HuH-7 (cell line): ENCODE measurements around the gene SGMS1.
"Not testable (repeated sequence)": the region's sequence is repeated elsewhere in the genome, so short reads cannot be mapped to it uniquely, and the experiment has no call there.

ENCODE experiments used
- DNase-seq: peaks from one replicate; pipeline ENCODE4 v3.0.0; 2011; ENCODE audit warnings: low spot score

Gene SGMS1

DNA sequence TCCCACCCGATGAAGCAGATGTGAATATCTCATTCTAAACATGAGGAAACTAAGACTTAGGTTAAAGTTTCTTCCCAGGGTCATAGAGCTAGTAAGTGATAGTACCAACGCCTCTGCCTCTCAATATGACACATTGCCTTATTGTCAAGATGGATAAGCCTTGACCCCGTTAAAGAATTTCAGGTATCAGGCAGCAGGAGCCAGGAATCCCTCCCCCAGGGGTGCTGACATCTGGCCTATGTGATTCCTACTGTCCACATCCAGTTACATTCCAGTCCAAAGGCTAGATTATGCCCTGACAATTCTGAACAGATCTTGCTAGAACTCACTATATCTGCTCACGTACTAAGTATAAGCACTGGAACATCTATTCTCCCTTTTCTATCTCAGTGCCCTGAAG, 314.4 kb downstream of the SGMS1 start:
- no peak for DNase-seq

DNA sequence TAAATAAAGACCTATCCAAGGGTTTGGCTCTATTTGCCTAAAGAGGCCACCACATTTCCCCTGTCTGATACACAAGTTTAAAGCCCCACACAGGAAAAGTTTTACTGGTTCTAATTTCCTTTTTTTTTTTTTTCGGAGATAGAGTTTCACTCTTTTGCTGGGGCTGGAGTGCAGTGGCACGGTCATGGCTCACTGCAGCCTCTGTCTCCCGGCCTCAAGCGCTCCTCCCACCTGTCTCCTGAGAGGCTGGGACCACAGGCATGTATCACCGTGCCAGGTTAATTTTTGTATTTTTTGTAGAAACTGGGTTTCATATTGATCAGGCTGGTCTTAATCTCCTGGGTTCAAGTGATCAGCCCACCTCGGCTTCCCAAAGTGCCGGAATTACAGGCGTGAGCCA, 319.1 kb downstream of the SGMS1 start:
- DNase-seq: no peak

DNA sequence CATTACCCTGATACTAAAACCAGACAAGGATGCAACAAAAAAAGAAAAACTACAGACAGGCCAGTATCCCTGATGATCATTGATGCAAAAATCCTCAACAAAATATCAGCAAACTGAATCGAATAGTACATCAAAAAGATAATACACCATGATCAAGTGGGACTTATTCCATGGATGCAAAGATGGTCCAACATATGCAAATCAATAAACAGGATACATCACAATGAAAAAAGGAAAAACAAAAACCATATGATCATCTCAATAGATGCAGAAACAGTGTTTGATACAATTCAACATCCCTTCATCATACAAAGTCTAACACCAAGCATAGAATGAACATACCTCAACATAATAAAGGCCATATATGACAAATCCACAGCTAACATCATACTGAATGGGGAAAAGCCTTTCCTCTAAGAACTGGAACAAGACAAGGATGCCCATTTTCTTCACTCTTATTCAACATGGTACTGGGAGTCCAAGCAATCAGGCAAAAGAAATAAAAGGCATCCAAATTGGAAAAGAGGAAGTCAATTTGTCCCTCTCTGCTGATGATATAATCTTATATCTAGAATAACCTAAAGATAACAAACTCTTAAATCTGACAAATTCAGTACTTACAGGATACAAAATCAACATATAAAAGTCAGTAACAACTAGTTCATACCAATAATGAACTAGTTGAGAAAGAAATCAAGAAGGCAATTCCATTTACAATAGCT, 323.6 kb downstream of the SGMS1 start:
- DNase-seq: no peak

DNA sequence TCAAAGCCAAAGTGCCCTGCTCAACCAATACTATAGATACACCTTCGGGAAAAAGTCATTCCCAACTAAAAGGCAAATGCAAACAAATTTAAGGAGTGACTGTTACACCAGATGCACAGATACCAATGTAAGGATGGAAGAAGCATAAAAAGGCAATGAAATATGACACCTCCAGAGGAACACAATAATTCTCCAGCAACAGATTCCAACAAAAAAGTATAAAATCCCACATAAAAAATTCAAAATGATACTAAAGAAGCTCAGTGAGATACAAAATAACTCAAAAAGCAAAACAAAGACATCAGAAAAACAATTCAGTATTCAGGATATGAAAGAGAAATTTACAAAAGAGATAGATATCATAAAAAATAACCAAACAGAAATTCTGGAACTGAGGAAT, 328.4 kb downstream of the SGMS1 start:
- no peak for DNase-seq

DNA sequence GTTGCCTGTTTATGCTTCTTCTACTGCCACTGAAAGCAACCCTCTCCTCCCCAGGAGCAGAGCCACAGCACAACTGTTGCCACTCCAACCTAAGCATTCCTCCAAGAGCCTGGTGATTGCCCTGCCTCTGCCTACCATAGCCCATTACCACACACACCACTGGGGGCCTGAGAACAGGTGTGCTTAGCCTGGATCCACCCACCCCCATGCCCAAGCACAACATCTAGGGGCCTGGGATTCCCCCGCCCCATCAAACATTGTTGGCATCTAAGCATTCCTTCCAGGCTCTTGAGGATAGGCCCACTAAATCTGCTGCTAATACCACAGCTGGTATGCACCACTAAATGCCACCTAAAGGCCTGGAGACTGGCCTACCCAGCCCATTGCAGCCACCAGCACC, 329.2 kb downstream of the SGMS1 start:
- DNase-seq: no peak

DNA sequence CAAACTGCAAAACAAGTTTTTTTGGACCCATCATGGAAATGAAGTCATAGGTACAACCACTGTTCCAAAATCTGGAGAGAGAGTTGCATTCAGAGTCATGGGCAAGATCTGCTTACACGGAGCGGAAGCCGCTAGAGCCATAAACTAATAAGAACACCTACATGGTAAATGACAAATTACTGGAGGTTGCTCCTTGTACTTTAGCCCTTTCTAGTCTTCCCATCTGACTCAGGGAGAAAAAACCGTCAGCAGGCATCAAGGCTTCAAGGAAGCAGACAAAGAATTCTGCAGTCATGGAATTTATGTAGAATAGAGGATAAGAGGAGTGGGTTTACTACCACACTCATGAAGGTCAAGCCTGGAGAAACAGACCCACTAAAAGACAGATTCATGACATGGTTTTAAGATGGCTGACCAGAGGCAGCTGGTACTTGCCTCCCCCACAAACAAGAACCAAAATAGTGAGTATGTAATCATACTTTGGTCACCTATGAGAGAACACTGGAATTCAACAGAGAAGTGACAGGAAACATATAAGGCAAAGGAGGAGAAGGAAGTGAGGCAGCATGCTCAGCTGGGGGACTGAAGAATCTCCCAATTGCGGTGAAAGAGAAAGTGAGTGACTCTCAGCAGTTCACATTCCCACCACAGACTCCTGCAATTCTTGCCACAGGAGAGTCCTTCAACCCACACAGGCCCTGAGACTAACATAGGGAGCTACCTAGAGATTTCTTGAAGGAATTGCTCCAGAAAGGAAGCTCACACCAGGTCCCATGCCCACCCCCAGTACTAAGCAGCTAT, 330.0 kb downstream of the SGMS1 start:
- no peak for DNase-seq

DNA sequence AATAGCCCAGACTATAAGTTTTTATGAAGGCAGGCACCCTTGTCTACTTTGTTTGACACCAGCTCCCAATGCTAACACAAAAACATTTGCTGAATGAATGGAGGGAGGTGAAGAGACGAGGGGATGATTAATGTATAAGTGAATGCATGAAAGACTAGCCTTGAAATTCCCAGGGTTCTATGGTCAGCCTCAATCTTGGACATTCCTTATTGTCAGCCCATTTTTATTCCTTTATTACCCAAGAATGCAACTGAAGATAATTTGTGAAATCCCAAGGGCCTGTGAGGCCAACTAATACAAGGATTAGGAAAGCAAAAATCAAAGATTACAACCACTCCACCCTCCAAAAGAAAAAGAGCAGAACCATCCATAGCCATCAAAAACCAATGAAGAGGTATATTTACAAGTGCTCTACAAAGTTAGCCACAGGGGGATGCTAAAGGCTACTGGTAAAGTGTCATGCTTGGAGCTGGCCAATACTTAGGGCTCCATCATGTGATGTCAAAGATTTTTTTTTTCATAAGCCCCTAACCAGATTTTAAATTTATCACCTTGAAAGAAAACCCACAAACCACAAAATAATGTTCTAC, 332.4 kb downstream of the SGMS1 start:
- DNase-seq: no peak

DNA sequence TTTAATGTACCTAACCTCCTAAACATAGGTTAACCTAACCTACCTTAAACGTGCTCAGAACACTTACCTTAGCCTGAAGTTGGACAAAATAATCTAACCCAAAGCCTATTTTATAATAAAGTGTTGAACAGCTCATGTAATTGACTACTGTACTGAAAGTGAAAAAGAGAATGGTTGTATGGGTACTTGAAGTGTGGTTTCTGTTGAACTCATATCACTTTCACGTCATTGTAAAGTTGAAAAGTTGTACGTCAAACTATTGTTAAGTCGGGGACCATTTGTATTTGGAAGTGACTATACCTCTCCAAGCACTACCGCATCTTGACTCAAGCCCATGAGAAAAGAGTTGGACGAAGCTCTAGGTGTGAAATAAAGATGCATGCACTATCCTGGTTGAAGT, 334.6 kb downstream of the SGMS1 start:
- DNase-seq: no peak

DNA sequence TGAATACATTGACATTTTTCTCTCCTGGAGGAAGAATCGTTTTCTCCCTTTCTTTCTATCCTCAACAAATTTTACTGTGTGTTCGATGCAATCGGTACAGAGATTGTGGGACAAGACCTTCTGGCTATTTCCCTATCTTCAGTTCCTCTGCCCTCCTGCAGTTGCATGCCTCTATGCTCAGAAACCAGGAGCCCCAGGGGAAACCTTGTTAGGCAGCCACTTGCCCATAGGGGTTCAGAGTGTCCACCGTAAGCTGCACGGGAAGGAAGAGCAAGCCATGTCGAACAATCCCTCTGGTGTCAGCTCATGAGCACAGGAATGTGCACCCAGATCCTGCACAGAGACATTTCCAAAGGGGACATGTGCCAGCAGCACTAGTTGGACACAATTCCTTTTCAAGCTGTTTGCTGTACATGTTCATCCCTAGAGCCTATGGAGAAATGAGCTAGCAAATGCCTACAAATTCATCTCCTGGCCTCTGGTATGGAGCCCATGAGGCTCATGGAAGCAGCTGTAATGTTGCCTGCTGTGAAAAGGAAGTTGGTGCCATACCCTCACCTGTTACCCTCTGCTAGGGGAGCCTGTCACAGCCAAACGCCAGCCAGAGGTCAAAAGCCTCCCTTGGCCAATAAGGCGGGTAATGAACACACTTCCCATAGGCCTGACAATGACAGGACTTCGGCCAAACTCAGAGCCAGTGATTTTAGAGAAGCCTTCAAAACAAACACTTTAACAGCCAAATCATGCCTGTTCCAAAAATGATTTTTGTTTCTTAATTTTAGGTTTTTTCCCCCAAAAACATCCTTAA, 336.6 kb downstream of the SGMS1 start:
- DNase-seq: no peak

DNA sequence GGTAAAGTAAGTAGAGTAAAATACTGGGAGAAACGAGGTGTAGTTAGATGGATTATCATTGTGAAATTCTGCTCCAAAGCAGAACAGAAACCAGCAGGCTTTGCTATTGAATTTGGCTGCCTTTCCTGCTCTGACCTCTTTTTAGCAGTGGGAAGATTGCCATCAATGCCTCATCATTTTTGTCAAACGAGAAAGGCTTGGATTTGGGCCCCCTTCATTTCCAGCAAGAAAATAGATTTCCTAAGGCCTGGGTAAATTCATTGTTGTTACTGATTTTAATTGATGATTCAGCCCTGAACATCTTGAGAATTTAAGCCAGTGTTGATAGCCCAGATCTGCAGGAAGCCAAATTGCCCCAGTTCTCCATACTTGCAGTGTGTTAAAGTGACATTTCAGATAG, 337.2 kb downstream of the SGMS1 start:
- no peak for DNase-seq

DNA sequence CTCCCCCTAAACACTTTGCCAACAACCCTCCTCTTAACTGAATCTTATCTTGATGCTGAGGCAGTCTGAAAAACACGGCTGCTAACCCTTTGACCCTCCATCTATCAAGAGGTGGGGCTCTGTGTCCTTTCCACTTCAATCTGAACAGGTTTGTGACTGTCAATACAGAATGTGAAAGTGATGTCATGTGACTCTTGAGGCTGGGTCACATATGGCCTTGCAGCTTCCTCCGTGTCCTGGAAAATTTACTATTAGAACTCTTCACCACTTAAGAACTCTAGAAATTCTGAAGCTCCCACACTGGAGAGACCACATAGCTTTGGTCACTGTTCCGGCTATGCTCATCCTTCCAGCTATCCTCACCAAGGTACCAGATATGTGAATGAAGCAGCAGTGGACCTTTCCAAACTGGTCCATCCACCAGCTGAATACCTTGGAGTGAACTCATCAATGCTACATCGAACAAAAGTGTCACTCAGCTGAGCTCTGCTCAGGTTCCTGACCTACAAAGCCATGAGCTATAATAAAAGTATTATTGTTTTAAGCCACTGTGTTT, 341.7 kb downstream of the SGMS1 start:
- DNase-seq: no peak

DNA sequence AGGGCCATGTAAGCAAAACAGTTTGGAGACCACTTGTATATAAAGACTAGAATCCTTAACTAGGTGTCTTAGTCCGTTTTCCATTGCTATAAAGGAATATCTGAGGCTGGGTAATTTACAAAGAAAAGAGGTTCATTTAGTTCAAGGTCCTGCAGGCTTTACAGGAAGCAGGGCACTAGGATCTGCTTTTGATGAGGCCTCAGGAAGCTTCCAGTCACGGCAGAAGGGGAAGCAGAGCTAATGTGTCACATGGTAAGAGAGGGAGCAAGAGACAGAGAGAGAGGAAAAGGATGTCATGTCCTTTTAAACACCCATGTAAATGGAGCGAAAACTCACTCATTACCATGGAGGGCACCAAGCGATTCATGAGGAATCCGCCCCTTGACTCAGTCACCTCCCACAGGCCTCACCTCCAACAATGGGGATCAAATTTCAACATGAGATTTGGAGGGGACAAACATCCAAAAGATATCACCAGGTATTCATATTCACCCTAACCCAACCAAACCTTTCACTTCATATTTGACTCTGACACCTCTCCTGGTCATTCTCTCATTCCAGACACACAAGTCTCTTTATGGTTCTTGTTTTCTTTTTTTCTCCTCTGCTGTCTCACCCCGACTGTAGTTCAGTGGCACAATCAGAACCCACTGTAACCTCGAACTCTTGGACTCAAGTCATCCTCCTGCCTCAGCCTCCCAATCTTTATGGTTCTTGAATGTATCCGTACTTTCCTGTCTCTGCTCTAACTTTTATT, 342.4 kb downstream of the SGMS1 start:
- no peak for DNase-seq

DNA sequence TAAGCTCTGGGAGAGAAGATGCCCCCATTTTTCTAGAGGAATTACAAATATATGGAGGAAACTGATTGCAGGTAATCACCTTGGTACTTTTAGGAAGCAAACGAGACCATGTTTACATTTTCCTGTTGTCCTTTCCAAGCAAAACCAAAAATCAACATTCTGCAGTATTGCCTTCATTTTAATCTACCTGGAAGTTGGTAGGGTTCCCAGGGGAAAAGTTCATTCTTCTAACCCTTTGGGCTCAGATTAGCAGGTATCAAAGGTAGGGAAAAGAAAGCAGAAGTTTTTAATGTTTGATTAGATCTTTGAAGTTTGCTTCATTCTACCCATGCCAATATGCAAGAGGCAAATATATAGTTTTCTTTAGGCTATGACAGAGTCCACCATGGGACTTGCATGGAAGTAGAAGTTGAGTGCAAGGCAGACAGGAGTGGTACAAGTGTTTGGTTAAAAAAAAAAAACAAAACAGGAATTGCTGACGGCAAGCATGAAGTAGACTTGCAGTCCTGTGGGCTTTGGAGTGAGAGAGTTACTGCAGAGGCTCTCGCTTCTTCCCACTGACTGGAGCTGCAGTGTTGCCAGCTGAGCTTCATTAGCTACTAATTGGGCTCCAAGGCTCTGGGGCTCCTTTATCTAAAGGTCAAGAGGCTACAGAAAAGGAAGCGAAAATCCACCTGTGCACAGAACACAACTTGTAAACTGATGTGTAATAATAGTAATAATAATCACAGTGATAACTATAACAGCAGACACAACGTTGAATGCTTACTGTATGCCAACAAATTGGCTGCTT, 343.5 kb downstream of the SGMS1 start:
- no peak for DNase-seq

DNA sequence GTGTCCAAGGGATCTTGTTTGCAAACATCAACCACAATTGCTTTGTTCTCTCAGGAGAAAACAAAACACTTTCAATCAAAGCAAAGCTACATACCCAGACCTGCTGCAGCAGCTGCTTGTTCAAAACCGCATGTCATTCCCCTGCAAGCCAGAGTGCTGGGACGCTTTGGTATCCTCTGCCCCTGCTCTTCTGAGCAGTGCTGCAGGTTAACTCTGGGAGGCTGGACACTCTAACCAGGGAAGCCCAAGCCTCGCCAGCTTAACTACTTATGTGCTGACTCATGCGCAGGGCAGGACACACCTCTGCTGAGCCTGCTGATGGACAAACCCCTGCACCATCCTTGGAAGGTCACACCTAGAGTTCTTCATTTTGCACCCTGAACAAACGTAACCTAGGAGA, 344.3 kb downstream of the SGMS1 start:
- DNase-seq: peak; percentile 12

DNA sequence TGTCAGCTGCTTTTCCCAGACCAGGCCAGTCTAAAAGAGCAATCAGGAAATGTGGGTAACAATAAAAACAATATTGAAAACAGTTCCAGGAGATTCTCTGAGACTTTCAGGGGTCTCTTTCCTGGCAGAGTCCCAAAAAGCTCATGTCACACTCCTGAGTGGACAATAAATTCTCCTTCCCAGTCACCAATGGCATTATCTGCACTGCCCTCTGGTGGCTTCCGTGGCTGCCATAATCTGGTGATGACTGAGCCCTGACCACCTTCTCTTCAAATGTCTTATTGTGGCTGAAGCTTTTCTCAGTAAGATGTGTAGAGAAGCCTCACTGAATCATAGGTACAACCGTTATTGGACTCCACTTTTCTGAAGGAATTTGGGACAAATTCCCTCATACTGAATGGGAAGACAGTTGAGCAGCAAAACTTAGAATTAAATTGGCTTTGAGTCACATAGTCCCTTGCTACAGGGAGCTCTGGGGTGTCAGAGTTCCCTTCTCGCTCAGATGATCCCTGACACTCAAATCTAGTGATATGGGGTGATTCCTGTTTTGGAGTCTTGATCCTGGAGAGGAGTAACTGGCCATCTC, 348.0 kb downstream of the SGMS1 start:
- DNase-seq: peak; percentile 15

DNA sequence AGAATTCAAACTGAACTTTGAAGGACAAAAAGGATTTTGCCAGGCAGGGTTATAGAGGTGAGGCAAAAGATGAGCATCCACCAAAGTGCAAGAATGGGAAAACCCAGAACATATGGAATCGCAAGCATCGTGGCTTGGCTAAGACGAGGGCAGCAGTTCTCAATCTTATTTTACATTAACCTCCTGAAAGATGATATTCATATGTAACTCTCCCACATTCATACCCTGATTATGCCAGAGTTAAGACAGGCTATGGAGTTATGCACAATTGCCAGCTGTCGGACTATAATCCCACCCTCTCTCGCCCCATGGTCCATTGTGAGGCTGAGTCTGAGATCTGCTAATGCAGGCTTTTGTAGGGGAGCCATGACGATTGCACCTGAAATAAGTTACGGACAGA, 351.2 kb downstream of the SGMS1 start:
- no peak for DNase-seq

DNA sequence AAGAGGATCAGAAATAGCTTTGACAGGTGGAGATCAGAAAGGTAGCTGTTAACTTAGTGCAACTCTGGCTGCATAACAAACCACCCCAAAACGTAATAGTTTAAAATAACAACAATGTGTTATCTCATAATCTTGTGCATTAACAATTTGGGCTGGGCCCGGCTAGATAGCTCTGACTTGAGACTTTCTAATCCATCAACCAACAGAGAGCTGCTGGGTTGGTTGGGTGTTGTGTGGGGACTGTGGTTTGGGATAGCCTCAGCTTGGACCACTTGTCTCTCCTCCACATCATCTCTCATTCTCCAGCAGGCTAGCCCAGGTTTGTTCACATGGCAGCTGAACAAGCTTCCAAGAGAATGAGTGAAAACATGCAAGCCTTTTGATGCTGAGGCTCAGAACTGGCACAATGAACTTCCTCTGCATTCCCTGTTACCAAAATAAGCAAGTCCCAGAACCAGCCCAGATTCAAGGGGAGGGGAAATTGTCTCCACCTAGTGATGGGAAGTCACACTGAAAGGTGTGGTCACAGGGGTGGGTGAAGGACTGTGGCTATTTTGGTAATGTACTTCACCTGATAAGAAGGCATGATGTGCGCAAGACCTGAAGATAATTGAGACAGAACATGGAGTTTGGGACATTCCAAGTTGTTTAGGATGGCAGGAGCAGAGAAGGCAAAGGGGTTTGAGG, 352.0 kb downstream of the SGMS1 start:
- no peak for DNase-seq

DNA sequence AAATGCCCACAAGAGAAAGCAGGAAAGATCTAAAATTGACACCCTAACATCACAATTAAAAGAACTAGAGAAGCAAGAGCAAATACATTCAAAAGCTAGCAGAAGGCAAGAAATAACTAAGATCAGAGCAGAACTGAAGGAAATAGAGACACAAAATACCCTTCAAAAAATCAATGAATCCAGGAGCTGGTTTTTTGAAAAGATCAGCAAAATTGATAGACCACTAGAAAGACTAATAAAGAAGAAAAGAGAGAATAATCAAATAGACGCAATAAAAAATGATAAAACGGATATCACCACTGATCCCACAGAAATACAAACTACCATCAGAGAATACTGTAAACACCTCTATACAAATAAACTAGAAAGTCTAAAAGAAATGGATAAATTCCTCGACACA, 355.9 kb downstream of the SGMS1 start:
- DNase-seq: not testable (repeated sequence)

DNA sequence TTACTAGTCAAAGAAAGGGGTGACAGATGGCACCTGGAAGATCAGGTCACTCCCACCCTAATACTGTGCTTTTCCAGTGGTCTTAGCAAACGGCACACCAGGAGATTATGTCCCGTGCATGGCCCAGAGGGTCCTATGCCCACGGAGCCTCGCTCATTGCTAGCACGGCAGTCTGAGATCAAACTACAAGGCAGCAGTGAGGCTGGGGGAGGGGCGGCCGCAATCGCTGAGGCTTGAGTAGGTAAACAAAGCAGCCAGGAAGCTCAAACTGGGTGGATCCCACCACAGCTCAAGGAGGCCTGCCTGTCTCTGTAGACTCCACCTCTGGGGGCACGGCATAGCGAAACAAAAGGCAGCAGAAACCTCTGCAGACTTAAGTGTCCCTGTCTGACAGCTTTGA, 361.1 kb downstream of the SGMS1 start:
- not testable (repeated sequence) for DNase-seq
